GM19328 (cell line): ENCODE results near the gene ARL5A.
A peak's percentile ranks its signal among the peaks of the same experiment; 100 is the strongest.

Experiments used
- ATAC-seq: cut with Tn5 transposase; IDR thresholded peaks from one replicate; pipeline ENCODE4 v1.9.1; 2021; ENCODE audit warnings: mild to moderate bottlenecking, moderate library complexity; ENCODE audit not compliant: unreplicated experiment

Gene ARL5A

DNA sequence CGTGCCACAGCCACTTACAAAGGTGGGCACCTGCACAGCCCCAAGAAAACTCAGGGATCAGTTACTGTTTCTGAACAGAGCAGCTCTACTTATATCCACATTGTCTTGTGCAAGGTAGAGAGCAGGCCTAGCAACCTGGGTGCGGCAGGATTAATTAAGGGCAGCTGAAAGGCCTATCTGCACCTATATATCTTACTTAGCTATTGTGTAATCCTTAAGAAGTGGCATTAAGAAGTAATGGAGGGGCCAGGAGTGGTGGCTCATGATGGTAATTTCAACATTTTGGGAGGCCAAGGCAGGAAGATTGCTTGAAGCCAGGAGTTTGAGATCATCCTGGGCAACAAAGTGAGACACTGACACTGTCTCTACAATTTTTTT is 12.8 kb upstream of the ARL5A start:
- ATAC-seq, result no peak

DNA sequence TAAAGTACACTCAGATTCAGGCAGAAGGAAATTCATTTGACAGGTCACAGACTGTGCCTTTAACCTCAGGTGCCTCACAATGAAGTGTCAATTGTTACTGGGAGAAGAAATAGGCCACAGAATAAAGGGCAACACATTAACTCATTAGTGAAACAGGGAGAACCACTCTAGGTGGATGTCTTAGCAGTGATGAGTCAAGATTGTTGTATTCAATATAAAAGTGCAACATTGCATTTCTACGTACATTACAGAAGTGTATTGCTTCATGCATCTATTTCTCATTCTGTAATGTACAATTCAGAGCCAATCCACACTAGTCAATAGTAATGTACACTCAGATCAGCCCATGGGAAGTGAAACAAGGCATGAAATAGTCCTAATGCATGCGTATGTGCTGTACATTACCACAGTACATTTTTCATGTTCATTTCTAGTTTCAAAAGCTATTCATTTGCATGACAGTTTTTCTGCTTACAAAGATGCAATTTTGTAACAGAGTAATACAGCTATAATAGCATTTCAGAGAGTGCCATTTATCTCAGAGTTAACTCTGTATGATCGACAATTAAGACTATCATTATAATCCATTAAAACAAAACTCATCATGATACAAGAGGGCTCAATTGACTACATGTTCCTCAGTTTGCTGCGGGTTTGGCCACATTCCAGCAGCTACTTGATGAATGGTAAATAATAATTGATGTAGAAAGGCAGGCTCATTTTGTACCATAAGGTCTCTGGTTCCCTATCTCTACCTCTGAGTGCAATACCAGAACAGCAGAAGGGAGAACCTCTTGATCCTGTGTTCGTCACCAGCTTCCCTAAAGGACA is 12.2 kb upstream of the ARL5A start:
- ATAC-seq, result peak; percentile 93

DNA sequence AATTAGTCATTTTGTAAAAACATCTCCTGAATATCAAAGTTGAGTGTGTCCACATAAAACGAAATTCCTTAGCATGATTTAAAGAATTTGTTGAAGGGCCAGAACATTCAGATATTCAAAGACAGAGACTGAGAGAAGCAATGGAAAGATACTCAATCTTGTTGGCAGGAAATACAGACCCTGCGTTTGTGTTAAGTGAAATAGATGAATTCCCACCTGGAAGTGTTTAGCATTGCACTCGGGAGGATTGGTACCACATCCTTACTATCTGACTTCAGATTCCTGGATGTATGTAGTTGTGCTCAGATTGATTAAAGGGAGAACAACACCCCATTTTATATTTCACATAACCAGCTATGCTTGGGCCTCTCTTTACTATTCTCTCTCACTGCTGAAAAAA is 9.7 kb upstream of the ARL5A start:
- ATAC-seq, result no peak

DNA sequence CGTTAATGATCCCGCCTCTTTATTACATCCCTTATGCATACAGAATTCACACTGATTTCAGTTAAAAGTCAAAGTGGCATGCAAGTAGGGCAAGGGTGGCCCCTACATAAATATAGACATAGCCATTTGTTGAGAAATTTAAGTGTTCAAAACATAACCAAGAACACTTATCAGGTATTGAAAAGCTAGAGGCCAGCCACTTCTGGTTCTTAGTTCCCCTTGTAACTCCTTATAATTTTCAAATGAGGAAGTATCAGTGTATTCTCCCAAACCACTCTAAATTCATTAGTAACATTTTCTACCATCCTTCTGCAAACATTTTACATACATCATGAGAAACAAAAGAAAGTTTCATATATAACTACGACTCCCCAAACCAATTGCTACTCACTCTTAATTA is 5.8 kb upstream of the ARL5A start:
- ATAC-seq, result no peak

DNA sequence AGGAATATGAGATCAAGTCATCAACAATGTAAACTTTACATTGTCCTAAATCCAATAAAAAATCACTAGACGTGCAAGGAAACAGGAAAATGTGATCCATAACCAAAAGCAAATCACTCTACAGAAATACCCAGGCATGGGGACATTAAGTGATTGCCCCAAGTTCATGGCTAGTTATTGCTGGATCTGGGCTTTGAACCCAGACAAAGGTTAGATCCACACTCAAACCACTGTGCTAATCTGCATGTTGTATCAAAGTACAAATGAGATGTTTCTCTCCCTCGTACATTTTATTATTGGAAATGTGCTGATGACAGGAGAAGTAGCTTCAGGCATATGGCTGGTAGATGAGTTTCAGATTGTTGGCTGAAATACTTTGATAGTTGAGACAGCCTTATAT is 2.7 kb upstream of the ARL5A start:
- no peak for ATAC-seq

DNA sequence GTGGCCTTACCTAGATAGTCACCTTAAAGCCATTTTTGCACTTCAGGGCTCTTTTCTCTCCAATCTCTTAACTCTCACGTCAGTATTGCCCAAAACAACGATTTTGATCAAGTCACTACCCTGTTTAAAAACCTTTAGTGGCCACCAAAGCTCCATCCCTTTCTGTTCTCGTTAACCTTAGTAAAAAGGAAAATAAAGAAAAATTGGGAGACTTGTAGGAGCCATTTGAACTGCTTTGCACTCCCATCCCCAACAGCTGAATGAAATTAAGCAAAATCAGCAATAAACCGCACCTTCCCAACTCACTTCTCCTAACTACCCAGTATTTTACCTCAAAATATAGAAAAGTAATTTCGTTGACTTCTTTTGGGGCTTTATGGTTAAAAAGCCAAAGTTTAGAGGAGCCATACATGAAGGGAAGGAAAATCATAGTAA is 686 bp upstream of the ARL5A start:
- no peak for ATAC-seq

DNA sequence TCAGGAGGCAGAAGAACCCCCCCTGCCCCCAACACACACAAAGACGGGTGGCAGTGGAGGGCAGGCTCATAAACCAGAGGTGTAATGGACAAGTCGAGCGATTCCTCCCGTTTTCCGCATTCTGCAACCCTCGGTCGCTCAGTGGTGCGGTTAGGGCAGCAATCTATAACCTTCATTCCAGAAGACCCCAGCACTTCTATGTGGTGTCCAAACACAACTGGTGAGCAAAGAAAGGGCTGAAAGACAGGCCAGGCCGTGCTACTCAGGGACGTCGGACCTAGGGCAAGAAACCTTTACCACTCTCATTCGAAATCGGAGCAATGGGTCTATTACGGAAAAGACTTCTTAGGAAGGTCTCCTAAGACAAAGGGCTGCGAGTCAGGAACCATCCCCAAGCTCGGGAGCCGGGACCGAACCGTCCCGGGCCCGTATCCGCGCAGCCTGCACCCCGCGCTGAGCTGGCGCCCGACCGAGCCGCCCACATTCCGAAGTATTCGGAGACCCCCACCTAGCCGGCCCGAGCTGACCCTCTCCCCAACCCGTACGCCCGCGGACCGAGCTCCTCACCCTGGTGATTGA is 568 bp downstream of the ARL5A start:
- ATAC-seq, result peak; percentile 15

DNA sequence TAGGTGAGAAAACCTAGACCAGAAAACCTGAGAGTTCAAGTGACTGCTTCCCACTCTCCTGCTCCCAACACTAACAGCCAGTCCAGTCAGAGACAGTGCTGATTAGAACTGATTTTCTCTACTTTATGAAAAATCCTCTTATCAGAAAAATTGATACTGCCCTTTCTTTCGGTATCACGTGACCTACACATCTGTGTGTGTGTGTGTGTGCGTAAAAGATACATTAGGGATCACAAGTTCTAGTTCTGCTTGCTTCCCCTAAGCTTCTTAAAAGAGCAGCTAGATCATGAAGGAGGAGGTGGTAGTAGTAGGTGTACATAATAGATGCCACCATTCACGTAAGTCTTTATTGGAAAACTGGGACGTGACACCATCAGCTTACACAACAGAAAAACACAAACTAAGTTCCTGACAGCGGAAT is 1.5 kb downstream of the ARL5A start:
- no peak for ATAC-seq

DNA sequence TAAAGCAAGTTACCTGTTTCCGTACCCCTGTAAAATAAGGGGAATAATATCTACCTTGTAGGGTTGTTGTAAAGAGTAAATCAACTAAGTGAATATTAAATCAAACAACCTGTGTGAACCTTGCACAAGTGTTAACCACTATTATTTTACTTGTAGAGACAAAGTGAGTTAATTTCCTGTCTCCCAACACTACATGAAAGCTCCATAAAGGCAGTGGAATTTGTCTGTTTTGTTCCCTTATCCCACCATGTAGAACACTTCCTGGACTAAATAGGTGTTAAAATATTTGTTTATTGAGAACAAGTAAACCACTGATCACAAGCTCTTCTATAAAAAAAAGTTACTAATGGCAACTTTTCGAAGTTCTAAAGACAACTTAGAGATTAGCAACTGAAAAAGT is 3.3 kb downstream of the ARL5A start:
- ATAC-seq, result no peak

DNA sequence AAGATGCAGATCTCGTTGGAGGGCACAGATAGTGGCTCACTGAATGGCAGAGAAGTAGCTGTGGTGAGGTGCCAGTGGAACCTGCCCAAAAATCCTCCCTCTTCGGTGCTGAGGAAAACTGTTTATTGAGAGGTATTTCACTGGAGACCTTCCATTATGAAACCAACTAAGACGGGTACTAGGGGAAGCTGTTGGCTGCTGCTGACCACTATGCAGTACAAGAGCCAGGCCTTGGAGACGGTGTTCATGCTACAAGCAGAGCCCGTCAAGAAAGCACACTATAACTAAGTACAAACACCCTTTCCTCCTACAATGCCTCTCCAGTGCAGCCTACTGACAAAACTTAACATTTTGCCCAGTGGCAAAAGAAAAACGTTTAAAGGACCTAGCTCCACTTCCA is 4.6 kb downstream of the ARL5A start:
- ATAC-seq, result no peak

DNA sequence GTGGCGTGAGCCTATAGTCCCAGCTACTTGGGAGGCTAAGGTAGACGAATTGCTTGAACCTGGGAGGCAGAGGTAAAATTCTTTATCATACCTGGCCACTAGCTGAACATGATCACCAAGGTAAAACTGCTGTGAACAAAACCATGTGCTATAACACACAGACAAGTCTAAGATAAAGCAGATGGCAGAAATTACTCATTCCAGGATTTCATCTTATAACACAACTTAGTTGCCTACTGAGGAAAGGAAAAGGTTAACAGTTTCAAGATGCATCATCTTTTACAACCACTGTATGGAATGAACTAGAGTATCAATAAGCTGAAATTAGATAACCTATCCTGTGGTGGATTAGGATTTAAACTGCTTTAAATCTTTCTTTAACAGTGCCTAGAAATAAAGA is 8.3 kb downstream of the ARL5A start:
- ATAC-seq, result no peak

DNA sequence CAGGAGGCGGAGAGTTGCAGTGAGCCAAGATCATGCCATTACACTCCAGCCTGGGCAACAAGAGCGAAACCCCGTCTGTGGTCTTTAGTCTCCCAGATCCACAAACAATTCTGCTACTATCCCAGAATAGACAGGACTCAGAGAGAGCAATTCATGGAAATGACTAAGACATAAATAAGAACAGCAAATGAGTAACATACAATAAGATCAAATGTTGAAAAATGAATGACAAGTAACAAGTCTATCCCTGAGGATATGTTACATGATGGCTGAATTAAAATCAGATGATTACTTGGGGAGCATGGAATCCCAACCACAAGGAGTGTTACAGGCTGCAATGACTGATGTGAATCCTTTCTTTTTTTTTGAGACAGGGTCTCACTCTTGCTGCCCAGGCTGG is 10.3 kb downstream of the ARL5A start:
- no peak for ATAC-seq

DNA sequence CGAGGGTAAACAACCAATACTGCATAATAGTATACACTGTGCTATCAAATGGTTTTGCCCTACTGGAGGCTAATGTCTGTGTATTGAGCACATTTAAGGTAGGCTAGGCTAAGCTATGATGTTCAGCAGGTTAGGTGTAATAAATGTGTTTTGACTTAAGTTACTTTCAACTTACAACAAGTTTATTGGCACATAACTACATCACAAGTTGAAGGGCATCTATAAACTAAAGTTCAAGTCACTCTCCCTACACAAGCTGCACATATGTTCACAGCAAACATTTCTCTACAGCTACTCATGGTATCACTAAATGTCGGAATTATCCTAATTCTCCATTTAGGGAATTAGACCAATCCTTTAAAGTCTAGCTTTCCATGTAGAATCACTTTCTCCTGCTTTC is 11.4 kb downstream of the ARL5A start:
- no peak for ATAC-seq

DNA sequence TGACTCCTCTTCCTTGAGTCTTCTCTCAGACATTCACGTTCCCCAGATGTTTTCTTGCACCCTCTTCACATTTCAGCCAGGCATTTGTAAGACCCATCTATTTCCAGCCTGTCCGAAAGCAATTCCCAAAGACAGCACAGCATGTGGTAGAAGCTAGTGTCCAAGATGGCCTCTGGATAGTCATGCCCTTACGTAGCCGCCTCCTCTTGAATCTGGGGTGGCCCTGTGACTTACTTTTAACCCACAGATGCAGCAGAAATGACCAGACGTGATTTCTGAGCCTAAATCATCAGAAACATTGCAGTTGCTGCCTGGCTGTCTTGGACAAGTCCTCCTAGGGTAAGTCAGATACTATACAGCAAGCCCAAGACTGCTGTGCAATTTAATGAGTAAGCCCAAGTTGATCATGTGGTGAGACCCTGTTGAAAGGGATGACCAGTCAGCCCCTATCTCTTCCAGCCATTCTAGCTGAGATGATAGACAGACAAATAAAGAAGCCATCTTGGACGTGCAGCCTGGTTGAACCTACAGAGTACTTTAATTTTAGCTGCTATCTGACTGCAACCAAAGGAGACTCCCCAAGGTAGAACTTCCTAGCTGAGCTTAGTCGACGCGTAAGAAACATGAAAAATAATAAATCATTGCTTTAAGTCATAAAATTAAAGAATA is 12.3 kb downstream of the ARL5A start:
- ATAC-seq, result no peak

DNA sequence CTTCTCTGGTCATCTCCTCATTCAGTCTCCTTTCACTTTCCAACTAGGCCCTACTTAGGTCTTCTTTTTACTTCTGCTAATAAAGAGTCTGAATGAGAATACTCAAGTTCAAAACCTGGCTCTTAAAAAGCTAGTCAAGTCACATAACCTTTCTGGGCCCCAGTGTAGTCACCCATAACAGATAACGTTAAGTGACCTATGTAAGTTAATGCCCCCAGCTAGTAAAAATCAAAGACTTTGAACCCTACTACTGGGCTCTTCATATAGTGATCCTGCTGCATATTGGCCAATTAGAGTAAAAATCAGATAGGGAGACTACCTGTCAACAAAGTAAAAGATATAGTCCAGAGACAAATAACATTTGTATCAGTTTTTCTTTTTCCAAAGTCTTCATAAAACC is 17.7 kb downstream of the ARL5A start:
- no peak for ATAC-seq

DNA sequence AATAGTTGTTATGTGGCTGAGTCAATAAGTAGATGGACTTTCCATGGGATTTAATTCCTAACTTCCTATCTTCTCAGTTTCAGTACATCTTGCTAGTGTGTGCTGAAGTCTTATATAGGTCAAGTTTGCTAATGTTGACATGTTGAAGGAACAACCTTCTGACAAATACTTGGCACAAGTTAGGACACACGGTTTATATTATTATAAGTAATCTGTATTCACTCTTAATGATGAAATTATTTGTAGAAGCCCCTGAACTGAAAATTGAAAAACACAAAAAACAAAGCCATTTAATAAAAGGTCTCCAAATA is 19.2 kb downstream of the ARL5A start:
- no peak for ATAC-seq

DNA sequence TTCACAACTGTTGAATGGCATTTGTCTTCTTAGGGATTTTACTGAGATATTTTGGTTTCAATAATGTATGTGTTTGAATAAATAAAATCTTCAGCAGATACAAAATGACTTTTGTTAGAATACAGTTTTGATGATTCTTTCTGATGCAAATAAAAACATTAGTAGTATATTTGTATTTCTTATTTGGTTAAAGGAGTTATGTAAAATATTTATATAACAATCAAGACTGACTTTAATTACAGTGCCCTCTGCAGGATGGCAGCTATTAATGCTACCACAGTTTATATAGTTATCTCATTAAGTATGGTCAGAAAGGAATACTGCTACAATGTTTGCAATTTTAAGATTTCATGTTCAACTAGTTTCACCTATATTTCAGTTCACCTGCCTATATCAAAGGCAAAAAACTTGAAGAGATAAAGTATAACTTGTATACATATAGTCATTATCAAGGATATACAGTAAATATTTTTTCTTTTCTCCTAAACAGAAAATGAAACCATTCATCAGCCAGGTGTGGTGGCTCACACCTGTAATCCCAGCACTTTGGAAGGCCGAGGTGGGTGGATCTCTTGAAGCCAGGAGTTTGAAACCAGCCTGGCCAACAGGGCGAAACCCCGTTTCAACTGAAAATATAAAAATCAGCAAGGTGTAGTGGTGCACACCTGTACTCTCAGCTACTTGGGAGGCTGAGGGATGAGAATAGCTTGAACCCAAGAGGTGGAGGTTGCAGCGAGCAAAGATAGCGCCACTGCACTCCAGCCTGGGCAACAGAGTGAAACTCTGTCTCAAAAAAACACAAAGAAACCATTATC is 19.8 kb downstream of the ARL5A start:
- ATAC-seq, result no peak

DNA sequence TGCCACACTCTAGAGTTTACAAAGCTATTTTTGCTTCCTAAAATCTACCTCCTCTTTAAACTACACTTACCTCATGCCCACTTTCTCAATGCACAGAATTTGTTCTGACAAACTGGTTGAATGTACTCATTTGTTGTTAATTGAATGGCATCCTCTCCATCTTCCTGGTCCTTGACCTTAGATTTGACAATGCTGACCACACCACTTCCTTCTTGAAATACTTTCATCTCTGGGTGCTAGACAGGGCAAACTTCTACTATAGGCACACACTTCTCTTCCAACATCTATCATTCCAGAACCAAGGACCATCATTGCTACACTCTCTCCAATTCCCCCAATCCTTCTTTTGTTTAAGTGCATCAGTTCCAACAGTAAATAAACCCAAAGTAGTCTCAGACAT is 22.3 kb downstream of the ARL5A start:
- ATAC-seq, result no peak

DNA sequence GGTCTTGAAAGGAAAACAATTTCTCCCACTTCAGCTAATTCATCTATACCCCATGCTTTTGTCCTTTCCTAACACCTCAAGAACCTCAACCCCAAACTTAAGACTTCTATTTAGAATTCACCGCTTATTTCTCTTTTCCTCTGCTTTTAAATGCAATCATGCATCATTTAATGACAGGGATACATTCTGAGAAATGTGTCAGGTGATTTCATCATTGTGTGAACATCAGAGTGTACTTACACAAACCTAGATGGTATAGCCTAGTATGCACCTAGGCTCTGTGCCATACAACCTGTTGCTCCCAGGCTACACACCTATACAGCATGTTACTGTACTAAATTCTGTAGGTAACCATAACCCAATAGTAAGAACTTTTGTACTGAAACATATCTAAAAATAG is 22.9 kb downstream of the ARL5A start:
- no peak for ATAC-seq

DNA sequence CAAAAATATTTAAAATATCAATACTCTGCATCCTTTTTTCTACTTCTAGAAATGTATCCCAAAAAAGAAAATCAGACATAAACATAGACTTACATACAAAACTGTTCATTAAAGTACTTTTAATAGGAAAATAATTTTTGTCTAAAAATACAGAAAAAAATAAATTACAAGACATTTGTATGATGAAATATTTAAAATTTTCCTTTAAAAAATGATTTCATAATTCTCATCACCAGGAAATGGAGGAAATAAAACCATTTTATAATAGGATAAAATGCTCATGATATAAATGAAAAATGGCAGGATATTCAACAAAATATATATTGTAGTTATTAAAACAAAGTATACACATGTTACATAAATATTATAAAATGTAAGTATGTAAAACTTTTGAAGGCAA is 24.4 kb downstream of the ARL5A start:
- ATAC-seq, result no peak

DNA sequence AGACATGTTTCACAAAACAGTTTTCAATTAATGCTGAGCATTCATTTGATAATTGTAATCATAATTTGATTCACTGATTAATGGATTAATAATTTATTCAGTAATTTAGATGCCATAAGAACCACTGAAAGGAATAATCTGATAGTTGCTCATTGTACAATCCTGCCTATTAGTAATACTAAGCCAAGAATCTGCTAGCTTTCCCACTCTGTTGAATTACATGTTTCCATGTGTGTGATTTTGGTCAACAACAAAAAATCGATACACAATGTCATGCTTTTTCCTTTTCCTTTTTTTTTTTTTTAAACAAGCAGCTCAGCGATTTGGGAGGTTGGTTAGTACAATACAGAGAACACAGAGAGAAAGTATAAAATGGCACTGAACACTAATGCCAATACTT is 25.9 kb downstream of the ARL5A start:
- ATAC-seq, result no peak

DNA sequence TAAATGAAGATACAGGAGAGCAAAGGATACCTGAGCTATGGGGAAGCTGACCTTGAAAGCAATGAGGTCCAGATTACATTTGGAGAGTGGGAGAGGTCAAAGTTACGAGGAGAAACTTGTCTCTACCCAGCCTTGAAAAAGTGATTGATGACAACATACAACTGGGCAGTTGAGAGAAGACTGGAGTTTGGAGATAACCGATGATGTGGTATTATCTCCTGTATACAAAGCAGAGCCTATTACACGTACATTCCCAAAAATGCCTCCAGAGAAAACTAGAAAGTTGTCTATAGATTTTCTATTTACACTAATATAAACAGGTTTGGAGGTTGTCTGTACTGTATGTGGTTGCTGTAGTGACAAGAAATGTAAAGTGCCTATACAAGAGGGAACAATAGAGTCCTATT is 28.3 kb downstream of the ARL5A start:
- ATAC-seq, result no peak
